Progenitor cell of endocrine pancreas (in vitro differentiated cells): ENCODE data around the gene RNF123. TPM values are rescaled to one million over a fixed set of nuclear protein-coding genes. Genes with fewer than 3 reads are reported as not detected.

ENCODE experiments used
- DNase-seq: peaks from one replicate; pipeline ENCODE4 v3.0.0; 2021; ENCODE audit warnings: low spot score; ENCODE audit not compliant: unreplicated experiment
- H3K27ac Mint-ChIP-seq: 2 replicates; pipeline ENCODE4 v1.8.0; 2021; ENCODE audit warnings: mild to moderate bottlenecking, moderate library complexity, mixed read lengths
- H3K27me3 Mint-ChIP-seq: 2 replicates; pipeline ENCODE4 v1.8.0; 2021; ENCODE audit warnings: mixed read lengths
- H3K36me3 Mint-ChIP-seq: 2 replicates; pipeline ENCODE4 v1.8.0; 2022; ENCODE audit warnings: mixed read lengths; ENCODE audit not compliant: insufficient read depth
- H3K4me1 Mint-ChIP-seq: 2 replicates; pipeline ENCODE4 v1.8.0; 2021; ENCODE audit warnings: low read depth, mixed read lengths
- H3K4me3 Mint-ChIP-seq: 2 replicates; pipeline ENCODE4 v1.8.0; 2021; ENCODE audit warnings: low read depth, mild to moderate bottlenecking, moderate library complexity, mixed read lengths
- H3K9me3 Mint-ChIP-seq: 2 replicates; pipeline ENCODE4 v1.8.0; 2021; ENCODE audit warnings: low read depth, mixed read lengths
- total RNA-seq: library from RNA; stranded (reverse); gene quantifications from 2 replicates; pipeline ENCODE4 v1.2.1, GENCODE V29; 2021
- TF ChIP-seq, protein P1 (sequence below): fragments of 200-600 bp; sonication (generic); IDR thresholded peaks from one replicate; pipeline ENCODE4 v1.5.0; 2021; ENCODE audit warnings: antibody characterized with exemption, mild to moderate bottlenecking; ENCODE audit not compliant: unreplicated experiment

The RNF123 gene
- total RNA-seq, 1 donor from 2014 or later, result 52.2 TPM

DNA sequence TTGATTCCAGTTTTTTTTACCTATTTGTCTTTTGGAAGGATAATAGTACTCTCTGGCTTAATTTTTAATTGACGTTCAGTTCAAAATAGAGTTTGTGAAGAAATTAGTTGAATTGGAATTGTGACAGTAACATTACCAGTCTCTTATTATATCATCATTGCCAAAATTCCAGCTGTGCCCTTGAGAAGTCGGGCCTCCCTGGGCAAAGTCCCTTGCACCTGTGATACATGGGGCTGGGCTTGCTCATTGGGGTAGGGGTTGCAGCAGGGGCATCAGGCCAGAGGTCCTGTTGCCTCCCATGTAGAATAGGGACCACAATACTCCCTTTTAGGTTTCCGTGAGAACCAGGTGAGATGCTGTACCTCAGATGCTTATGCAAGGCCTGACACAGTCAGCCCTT is 43.1 kb upstream of the RNF123 start:
- TF ChIP-seq, protein P1, sequence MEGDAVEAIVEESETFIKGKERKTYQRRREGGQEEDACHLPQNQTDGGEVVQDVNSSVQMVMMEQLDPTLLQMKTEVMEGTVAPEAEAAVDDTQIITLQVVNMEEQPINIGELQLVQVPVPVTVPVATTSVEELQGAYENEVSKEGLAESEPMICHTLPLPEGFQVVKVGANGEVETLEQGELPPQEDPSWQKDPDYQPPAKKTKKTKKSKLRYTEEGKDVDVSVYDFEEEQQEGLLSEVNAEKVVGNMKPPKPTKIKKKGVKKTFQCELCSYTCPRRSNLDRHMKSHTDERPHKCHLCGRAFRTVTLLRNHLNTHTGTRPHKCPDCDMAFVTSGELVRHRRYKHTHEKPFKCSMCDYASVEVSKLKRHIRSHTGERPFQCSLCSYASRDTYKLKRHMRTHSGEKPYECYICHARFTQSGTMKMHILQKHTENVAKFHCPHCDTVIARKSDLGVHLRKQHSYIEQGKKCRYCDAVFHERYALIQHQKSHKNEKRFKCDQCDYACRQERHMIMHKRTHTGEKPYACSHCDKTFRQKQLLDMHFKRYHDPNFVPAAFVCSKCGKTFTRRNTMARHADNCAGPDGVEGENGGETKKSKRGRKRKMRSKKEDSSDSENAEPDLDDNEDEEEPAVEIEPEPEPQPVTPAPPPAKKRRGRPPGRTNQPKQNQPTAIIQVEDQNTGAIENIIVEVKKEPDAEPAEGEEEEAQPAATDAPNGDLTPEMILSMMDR, result no peak
- Mint-ChIP-seq H3K9me3 (no peaks in the 10 kb centered on the region), H3K27me3 (no peaks in the 10 kb centered on the region), H3K27ac (no peak overlapping the region), H3K4me3 (no peak overlapping the region), H3K4me1 (peaks cover 4% of the 10 kb centered on the region), H3K36me3 (no peaks in the 10 kb centered on the region)
- no peak for DNase-seq

- TF ChIP-seq, protein P1, result no peak
- no peaks in the 10 kb centered on the region for H3K36me3 Mint-ChIP-seq
- no peaks in the 10 kb centered on the region for H3K9me3 Mint-ChIP-seq
- H3K27ac Mint-ChIP-seq, result peak overlapping the region; percentile 4
- H3K4me1 Mint-ChIP-seq, result peaks cover 4% of the 10 kb centered on the region
- H3K27me3 Mint-ChIP-seq, result no peaks in the 10 kb centered on the region
- no peak overlapping the region for H3K4me3 Mint-ChIP-seq
- no peak for DNase-seq
Observed at GRCh38 chr3:49647741-49648140, 41.6 kb upstream of the RNF123 start.

GRCh38 chr3:49648354-49649019 is 40.9 kb upstream of the RNF123 start:
- Mint-ChIP-seq H3K36me3 (no peaks in the 10 kb centered on the region), H3K4me3 (no peak overlapping the region), H3K27ac (no peak overlapping the region), H3K27me3 (no peaks in the 10 kb centered on the region), H3K4me1 (peaks cover 4% of the 10 kb centered on the region), H3K9me3 (no peaks in the 10 kb centered on the region)
- TF ChIP-seq, protein P1, result no peak
- DNase-seq, result no peak

DNA sequence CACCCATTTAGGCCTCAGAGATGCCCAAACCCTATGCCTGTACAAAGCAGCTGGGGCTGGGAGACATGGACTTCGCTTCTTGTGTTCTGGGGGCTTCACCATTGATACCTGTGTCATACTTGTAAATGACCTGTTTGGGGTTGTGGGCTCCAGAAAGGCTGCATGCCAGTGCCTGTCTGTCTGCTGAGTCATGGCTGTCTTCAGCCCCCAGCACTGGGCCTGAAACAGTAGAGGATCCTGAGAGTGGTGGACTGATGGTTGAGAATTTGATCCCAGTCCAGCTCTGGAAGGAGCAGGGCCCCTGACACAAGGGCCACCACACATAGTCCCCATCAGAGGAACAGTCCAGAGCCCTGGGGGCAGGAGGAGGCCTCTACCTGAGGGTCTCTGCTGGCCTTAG is 39.8 kb upstream of the RNF123 start:
- Mint-ChIP-seq H3K4me3 (no peak overlapping the region), H3K9me3 (no peaks in the 10 kb centered on the region), H3K4me1 (peaks cover 4% of the 10 kb centered on the region), H3K27me3 (no peaks in the 10 kb centered on the region), H3K36me3 (no peaks in the 10 kb centered on the region), H3K27ac (no peak overlapping the region)
- no peak for DNase-seq
- TF ChIP-seq, protein P1, result no peak

DNA sequence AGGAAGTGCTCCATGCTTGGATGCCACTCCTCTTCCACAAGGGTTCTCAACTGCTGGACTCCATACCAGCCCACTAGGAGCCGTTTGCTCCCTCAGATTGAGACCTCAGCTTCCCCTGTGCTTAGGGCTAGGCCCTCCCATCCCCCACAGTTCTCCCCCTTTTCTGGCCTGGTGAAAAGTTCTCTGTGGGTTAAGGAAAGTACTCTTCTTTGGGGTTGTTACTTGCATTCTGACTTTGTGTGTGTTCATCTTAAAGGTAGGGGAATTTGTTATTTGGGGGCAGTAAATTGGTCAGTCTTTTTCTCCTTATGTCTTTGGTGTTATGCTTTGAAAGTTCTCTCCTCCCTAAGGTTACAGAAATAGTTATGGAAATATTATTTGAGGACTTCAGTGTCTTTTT is 39.2 kb upstream of the RNF123 start:
- Mint-ChIP-seq H3K27ac (no peak overlapping the region), H3K4me3 (no peak overlapping the region), H3K4me1 (peaks cover 4% of the 10 kb centered on the region), H3K36me3 (no peaks in the 10 kb centered on the region), H3K9me3 (no peaks in the 10 kb centered on the region), H3K27me3 (no peaks in the 10 kb centered on the region)
- DNase-seq, result no peak
- TF ChIP-seq, protein P1, result no peak
